GM19035 (cell line): Measurements from ENCODE around the gene AGFG2.

Source experiments
- ATAC-seq: cut with Tn5 transposase; IDR thresholded peaks from one replicate; pipeline ENCODE4 v1.9.1; 2021; ENCODE audit not compliant: unreplicated experiment

AGFG2 gene

GRCh38 chr7:100568896-100569844 lies 30.2 kb downstream of the AGFG2 start:
- no peak for ATAC-seq

- ATAC-seq = no peak
Measured at GRCh38 chr7:100570954-100571828, 32.2 kb downstream of the AGFG2 start.

- ATAC-seq = no peak
Measured at GRCh38 chr7:100571829-100572116, 32.8 kb downstream of the AGFG2 start.

GRCh38 chr7:100572281-100572948 lies 33.4 kb downstream of the AGFG2 start:
- ATAC-seq = no peak

GRCh38 chr7:100572949-100573675 lies 34.1 kb downstream of the AGFG2 start:
- ATAC-seq = no peak

GRCh38 chr7:100573691-100574361 lies 34.8 kb downstream of the AGFG2 start, which contains the start of gene SAP25:
Gene SAP25 (minus strand): TSS chr7:100573900. CDS start chr7:100573742, 158 bp downstream.
- ATAC-seq = no peak

GRCh38 chr7:100574362-100575205 lies 35.6 kb downstream of the AGFG2 start:
- no peak for ATAC-seq

GRCh38 chr7:100575206-100575631 lies 36.2 kb downstream of the AGFG2 start:
- no peak for ATAC-seq

GRCh38 chr7:100575746-100576383 lies 36.9 kb downstream of the AGFG2 start:
- ATAC-seq = no peak

- no peak for ATAC-seq
Measured at GRCh38 chr7:100576384-100576993, 37.5 kb downstream of the AGFG2 start.

GRCh38 chr7:100577103-100577502 lies 38.1 kb downstream of the AGFG2 start:
- ATAC-seq = no peak

- no peak for ATAC-seq
Measured at GRCh38 chr7:100577507-100577906, 38.5 kb downstream of the AGFG2 start.

GRCh38 chr7:100578246-100579183 lies 39.5 kb downstream of the AGFG2 start:
- ATAC-seq = no peak

- no peak for ATAC-seq
Measured at GRCh38 chr7:100580466-100581283, 41.7 kb downstream of the AGFG2 start.

GRCh38 chr7:100582041-100582579 lies 43.1 kb downstream of the AGFG2 start:
- ATAC-seq = no peak

- ATAC-seq = no peak
Measured at GRCh38 chr7:100582650-100583049, 43.6 kb downstream of the AGFG2 start.
